H1 (cell line): Measurements from ENCODE around the gene LSM4. TPM values are rescaled to one million over a fixed set of nuclear protein-coding genes. Genes with fewer than 3 reads are reported as not detected.

Source experiments
- CTCF ChIA-PET: fragments of 300-600 bp; sonication (Branson Sonifier 250); formaldehyde crosslinking; loops from one replicate; lab custom pipeline; 2021; ENCODE audit not compliant: partially characterized antibody; lab: Charles Lee
- POLR2A ChIA-PET: fragments of 300-600 bp; sonication (Branson Sonifier 250); formaldehyde crosslinking; loops from one replicate; lab custom pipeline; 2021; ENCODE audit warnings: inconsistent platforms; ENCODE audit not compliant: partially characterized antibody; lab: Charles Lee
- DNase-seq, 2 experiments: peaks; one replicate each; pipeline versions ENCODE4 v3.0.0 to v3.0.0-alpha.2; 2010 to 2022; ENCODE audit warnings: low spot score in 2 of 2, low read depth in 1 of 2, mixed read lengths in 1 of 2
- FAIRE-seq: peaks from 2 replicates; lab custom pipeline; 2011; peaks lifted over from hg19 to GRCh38; lab: Jason Lieb, UNC
- H2AFZ ChIP-seq: 2 replicates; pipeline ENCODE4 v1.8.1; 2012; ENCODE audit warnings: low read length, inconsistent platforms
- H2AK5ac ChIP-seq: 2 replicates; pipeline ENCODE4 v1.6.1; 2013; ENCODE audit warnings: low read depth, low read length
- H2BK120ac ChIP-seq: replicated peaks from 2 replicates; pipeline ENCODE3; 2013; ENCODE audit warnings: low read depth, low read length, inconsistent platforms
- H2BK12ac ChIP-seq: 2 replicates; pipeline ENCODE4 v1.6.1; 2013; ENCODE audit warnings: low read depth, low read length
- H2BK15ac ChIP-seq: 2 replicates; pipeline ENCODE4 v1.6.1; 2013; ENCODE audit warnings: low read length
- H2BK20ac ChIP-seq: 2 replicates; pipeline ENCODE4 v1.6.1; 2013; ENCODE audit warnings: low read length
- H2BK5ac ChIP-seq: 2 replicates; pipeline ENCODE4 v1.6.1; 2013; ENCODE audit warnings: low read depth, low read length
- H3K14ac ChIP-seq: 2 replicates; pipeline ENCODE4 v1.6.1; 2013; ENCODE audit warnings: inconsistent platforms; ENCODE audit not compliant: insufficient read length
- H3K18ac ChIP-seq: 2 replicates; pipeline ENCODE4 v1.6.1; 2013; ENCODE audit warnings: low read length; ENCODE audit errors: extremely low read depth
- H3K23ac ChIP-seq: 2 replicates; pipeline ENCODE4 v1.6.1; 2013; ENCODE audit warnings: inconsistent platforms; ENCODE audit not compliant: insufficient read length
- H3K23me2 ChIP-seq: 2 replicates; pipeline ENCODE4 v1.6.1; 2013; ENCODE audit warnings: low read depth, low read length
- H3K27ac ChIP-seq: 2 replicates; pipeline ENCODE4 v1.6.1; 2011; ENCODE audit warnings: low read depth, low read length, inconsistent platforms
- H3K27me3 ChIP-seq, 4 experiments: replicated peaks in 1 of 4; 1 replicate in 1 of 4; 2 replicates in 3 of 4; pipeline versions ENCODE4 v1.6.1 to v1.8.1; 2011 to 2013; ENCODE audit warnings: low read length in 3 of 4, mild to moderate bottlenecking in 3 of 4, inconsistent platforms in 2 of 4, mixed read lengths in 2 of 4, moderate library complexity in 1 of 4; ENCODE audit not compliant: control insufficient read depth in 3 of 4, insufficient read depth in 3 of 4; ENCODE audit errors: extremely low read depth in 1 of 4
- H3K36me3 ChIP-seq, 4 experiments: 2 replicates each; pipeline versions ENCODE4 v1.6.1 to v1.8.1; 2011 to 2013; ENCODE audit warnings: mild to moderate bottlenecking in 4 of 4, low read length in 3 of 4, moderate library complexity in 2 of 4, control low read depth in 1 of 4, inconsistent platforms in 1 of 4; ENCODE audit not compliant: insufficient read depth in 4 of 4, control insufficient read depth in 2 of 4
- H3K4ac ChIP-seq: replicated peaks from 2 replicates; pipeline ENCODE3; 2013; ENCODE audit warnings: low read length, low read depth, mixed read lengths, inconsistent platforms; ENCODE audit not compliant: insufficient read length
- H3K4me1 ChIP-seq, 4 experiments: replicated peaks in 1 of 4; 1 replicate in 1 of 4; 2 replicates in 3 of 4; pipeline versions ENCODE4 v1.6.1 to v1.8.1; 2011 to 2013; ENCODE audit warnings: low read length in 3 of 4, inconsistent platforms in 2 of 4, mixed read lengths in 1 of 4; ENCODE audit not compliant: insufficient read depth in 4 of 4, control insufficient read depth in 3 of 4
- H3K4me2 ChIP-seq, 2 experiments: 2 replicates each; pipeline versions ENCODE4 v1.6.1 to v1.8.1; 2011 to 2013; ENCODE audit warnings: low read depth in 2 of 2, low read length in 2 of 2, control low read depth in 1 of 2, inconsistent platforms in 1 of 2, mild to moderate bottlenecking in 1 of 2; ENCODE audit not compliant: insufficient read depth in 1 of 2
- H3K4me3 ChIP-seq, 4 experiments: fragments of 200-600, 300-600 bp in 1 of 4; sonication (generic), shearing (Covaris generic), sonication (Bioruptor Twin) in 1 of 4; 2 replicates each; pipeline versions ENCODE4 v1.5.1 to v1.8.1; 2011 to 2016; ENCODE audit warnings: low read length in 4 of 4, low read depth in 3 of 4, control low read depth in 2 of 4, inconsistent platforms in 2 of 4, mild to moderate bottlenecking in 2 of 4, mixed read lengths in 1 of 4, moderate library complexity in 1 of 4; ENCODE audit not compliant: insufficient read depth in 2 of 4; ENCODE audit errors: extremely low read depth in 1 of 4
- H3K56ac ChIP-seq: replicated peaks from 2 replicates; pipeline ENCODE3; 2013; ENCODE audit warnings: low read depth, mild to moderate bottlenecking, mixed read lengths, low read length, inconsistent platforms; ENCODE audit not compliant: insufficient read length
- H3K79me1 ChIP-seq: 2 replicates; pipeline ENCODE4 v1.6.1; 2013; ENCODE audit warnings: low read depth, low read length, control low read depth
- H3K79me2 ChIP-seq, 2 experiments: 2 replicates each; pipeline versions ENCODE4 v1.6.1 to v1.8.1; 2012 to 2013; ENCODE audit warnings: low read length in 2 of 2, mild to moderate bottlenecking in 2 of 2, inconsistent platforms in 1 of 2; ENCODE audit not compliant: insufficient read depth in 2 of 2, control insufficient read depth in 1 of 2
- H3K9ac ChIP-seq, 4 experiments: replicated peaks in 1 of 4; 1 replicate in 1 of 4; 2 replicates in 3 of 4; pipeline versions ENCODE4 v1.6.1 to v1.8.1; 2011 to 2013; ENCODE audit warnings: low read depth in 3 of 4, low read length in 3 of 4, control low read depth in 2 of 4, mild to moderate bottlenecking in 2 of 4, moderate library complexity in 2 of 4, inconsistent platforms in 1 of 4; ENCODE audit errors: extremely low read depth in 1 of 4
- H3K9me3 ChIP-seq, 2 experiments: 2 replicates each; pipeline versions ENCODE4 v1.6.1 to v1.8.1; 2012 to 2013; ENCODE audit warnings: mild to moderate bottlenecking in 2 of 2, moderate library complexity in 2 of 2, control low read depth in 1 of 2, inconsistent platforms in 1 of 2, low read depth in 1 of 2, low read length in 1 of 2, mixed read lengths in 1 of 2; ENCODE audit not compliant: insufficient read depth in 2 of 2
- H4K20me1 ChIP-seq, 2 experiments: replicated peaks in 1 of 2; 2 replicates each; pipeline versions ENCODE3 to v1.8.1; 2011 to 2013; ENCODE audit warnings: inconsistent platforms in 2 of 2, low read length in 2 of 2, mild to moderate bottlenecking in 1 of 2; ENCODE audit not compliant: insufficient read depth in 2 of 2, control insufficient read depth in 1 of 2
- H4K5ac ChIP-seq: 2 replicates; pipeline ENCODE4 v1.6.1; 2013; ENCODE audit warnings: low read length, low read depth, mixed read lengths, inconsistent platforms; ENCODE audit not compliant: insufficient read length
- H4K8ac ChIP-seq: 2 replicates; pipeline ENCODE4 v1.8.0; 2013; ENCODE audit warnings: mild to moderate bottlenecking, moderate library complexity, low read length, inconsistent platforms; ENCODE audit not compliant: insufficient read depth; ENCODE audit errors: extremely low read depth
- H4K91ac ChIP-seq: replicated peaks from 2 replicates; pipeline ENCODE3; 2013; ENCODE audit warnings: low read length, mixed read lengths, inconsistent platforms; ENCODE audit not compliant: insufficient read length
- ATF3 ChIP-seq: IDR thresholded peaks from 2 replicates; pipeline ENCODE4 v1.6.1; 2011; ENCODE audit warnings: low read depth, mild to moderate bottlenecking, low read length; ENCODE audit not compliant: insufficient read depth
- MAFK ChIP-seq: IDR thresholded peaks from 2 replicates; pipeline ENCODE4 v1.6.1; 2012; ENCODE audit warnings: low read depth, mild to moderate bottlenecking, improper control_type of control experiment, low read length
- POLR2A ChIP-seq, 2 experiments: IDR thresholded peaks; 1 replicate in 1 of 2; 2 replicates in 1 of 2; pipeline ENCODE4 v1.6.1; 2011; ENCODE audit warnings: low read depth in 2 of 2, low read length in 2 of 2, mild to moderate bottlenecking in 2 of 2; ENCODE audit errors: control extremely low read depth in 1 of 2
- SP4 ChIP-seq: IDR thresholded peaks from 2 replicates; pipeline ENCODE4 v1.6.1; 2012; ENCODE audit warnings: low read length, inconsistent platforms
- WGBS, 2 experiments: shearing (Covaris generic) in 1 of 2; methylation state at CpG; one replicate each; pipeline versions ENCODE4 v1.1.6 to v1.1.7; 2013 to 2015; ENCODE audit warnings: low lambda C conversion rate in 2 of 2, mixed read lengths in 2 of 2, inconsistent platforms in 1 of 2, low coverage in 1 of 2, missing lambda C conversion rate in 1 of 2; ENCODE audit not compliant: insufficient replicate concordance in 2 of 2, insufficient coverage in 1 of 2, insufficient read length in 1 of 2; ENCODE audit errors: extremely low coverage in 1 of 2, missing lambda C conversion rate in 1 of 2; 5-methylcytosine and 5-hydroxymethylcytosine counted together
- polyA plus RNA-seq, 7 experiments: library from polyadenylated mRNA; depleted of rRNA in 3 of 7; stranded (reverse) in 5 of 7; unstranded in 2 of 7; fragments of >200 nt in 5 of 7; fragments of 200-250 nt in 2 of 7; gene quantifications; 1 replicate in 5 of 7; 2 replicates in 1 of 7; 4 replicates in 1 of 7; pipeline versions ENCODE4 v1.2.1 to v1.2.3, GENCODE V29; 2011 to 2013; ENCODE audit warnings: missing spikeins in 2 of 7, mixed read lengths in 2 of 7
- total RNA-seq: library from RNA; stranded (reverse); fragmentation: NEBNext Ultra II Directional; extraction: Animal tissue kit (Norgen Biotek cat#: 25700); gene quantifications from 2 replicates; pipeline ENCODE4 v1.2.1, GENCODE V29; 2021

The LSM4 gene
- total and polyA plus RNA-seq, 2 of the 8 experiments (the other 6 are each of a cell fraction or from before 2014, with no cell fraction given) = 302 to 319 TPM

GRCh38 chr19:18310118-18310909, 12.6 kb downstream of the LSM4 start:
- Histone ChIP-seq H3K18ac (no peak overlapping the region), H4K91ac (no peak overlapping the region), H3K23ac (no peak overlapping the region), H3K56ac (no peak overlapping the region), H3K23me2 (no peaks in the 10 kb centered on the region), H3K79me2 (peaks cover 0 to 7% of the 10 kb centered on the region in 2 experiments; a peak in 1 of 4 replicates), H2BK12ac (no peak overlapping the region), H3K4me2 (no peak overlapping the region), H3K27me3 (no peaks in the 10 kb centered on the region), H3K4me3 (no peak overlapping the region), H2BK15ac (no peak overlapping the region), H3K9ac (no peak overlapping the region), H2BK120ac (no peak overlapping the region), H2AFZ (no peak overlapping the region), H3K9me3 (no peaks in the 10 kb centered on the region), H3K79me1 (no peaks in the 10 kb centered on the region; the same call in 1 of the 2 replicates), H2BK20ac (no peak overlapping the region), H3K36me3 (peaks cover 15 to 74% (median 47%) of the 10 kb centered on the region in 4 experiments), H2BK5ac (peak overlapping the region; percentile 8; the same call in 1 of the 2 replicates), H4K20me1 (peaks cover 0 to 10% of the 10 kb centered on the region in 2 experiments), H2AK5ac (no peak overlapping the region), H3K4me1 (peaks cover 0 to 5% (median under 1%) of the 10 kb centered on the region in 4 experiments; a peak in 4 of 7 replicates), H4K8ac (no peak overlapping the region), H3K14ac (no peak overlapping the region), H3K4ac (no peak overlapping the region), H3K27ac (no peak overlapping the region), H4K5ac (no peak overlapping the region)
- ChIA-PET CTCF (interaction anchor here (0.9 to 13.7 kb wide), 6 partner anchors 9 to 94 kb away, joined by 3 to 242 read pairs (median 4); partner anchors contain the start of genes IQCN, JUND and LSM4), POLR2A (interaction anchor here (0.6 to 13.8 kb wide), 3 partner anchors 11 to 54 kb away, joined by 4 to 200 read pairs (median 32); partner anchors contain the start of genes JUND and LSM4)
- DNase-seq (no peak), FAIRE-seq (no peak)
- TF ChIP-seq ATF3 = no peak
- no peak for TF ChIP-seq SP4
- no peak for TF ChIP-seq MAFK
- TF ChIP-seq POLR2A (IDR thresholded peaks at IDR 0.05; ENCODE audit: control extremely low read depth in 1 of 2, low read depth in 2 of 2, low read length in 2 of 2) = no peak
- 92% methylated on average over 20 of the region's 23 CpGs; no CpG with 5 or more reads in 1 of the 2 experiments for WGBS, 2 experiments
